Uterus (tissue), 2 donors: ENCODE measurements around the gene ZNF106.

Source experiments
- POLR2A ChIP-seq, 2 donors: fragments of 450-650 bp; IDR thresholded peaks; one replicate each; pipeline ENCODE4 v1.6.1; 2016; ENCODE audit warnings: antibody characterized with exemption in 2 of 2, mild to moderate bottlenecking in 1 of 2, moderate library complexity in 1 of 2
- TF ChIP-seq, protein P1 (sequence below), 4 experiments: fragments of 200-600 bp in 2 of 4; fragments of 450-650 bp in 2 of 4; sonication (generic) in 2 of 4; IDR thresholded peaks; one replicate each; pipeline ENCODE4 v1.5.1; 2016 to 2019; ENCODE audit warnings: antibody characterized with exemption in 4 of 4, mild to moderate bottlenecking in 2 of 4, moderate library complexity in 1 of 4

DNA sequence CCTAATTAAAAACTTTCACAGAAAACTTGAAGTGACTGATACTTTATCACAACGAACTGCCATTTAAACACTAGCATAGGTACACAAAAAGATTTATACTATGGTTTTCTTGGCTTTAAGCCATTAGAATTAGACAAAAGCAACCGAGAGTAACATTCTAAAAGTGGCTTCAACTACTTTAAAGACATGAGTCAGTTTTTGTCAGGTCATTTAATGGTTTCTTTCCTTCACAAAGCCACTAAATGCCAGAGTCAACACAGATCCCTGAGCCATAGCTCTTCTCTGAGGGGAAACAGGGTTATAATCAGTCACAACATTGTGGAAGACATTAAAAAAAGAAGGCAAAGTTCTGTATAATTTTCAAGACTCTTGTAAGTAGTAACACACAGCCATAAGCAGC is 77.0 kb downstream of the ZNF106 start:
- TF ChIP-seq, protein P1, sequence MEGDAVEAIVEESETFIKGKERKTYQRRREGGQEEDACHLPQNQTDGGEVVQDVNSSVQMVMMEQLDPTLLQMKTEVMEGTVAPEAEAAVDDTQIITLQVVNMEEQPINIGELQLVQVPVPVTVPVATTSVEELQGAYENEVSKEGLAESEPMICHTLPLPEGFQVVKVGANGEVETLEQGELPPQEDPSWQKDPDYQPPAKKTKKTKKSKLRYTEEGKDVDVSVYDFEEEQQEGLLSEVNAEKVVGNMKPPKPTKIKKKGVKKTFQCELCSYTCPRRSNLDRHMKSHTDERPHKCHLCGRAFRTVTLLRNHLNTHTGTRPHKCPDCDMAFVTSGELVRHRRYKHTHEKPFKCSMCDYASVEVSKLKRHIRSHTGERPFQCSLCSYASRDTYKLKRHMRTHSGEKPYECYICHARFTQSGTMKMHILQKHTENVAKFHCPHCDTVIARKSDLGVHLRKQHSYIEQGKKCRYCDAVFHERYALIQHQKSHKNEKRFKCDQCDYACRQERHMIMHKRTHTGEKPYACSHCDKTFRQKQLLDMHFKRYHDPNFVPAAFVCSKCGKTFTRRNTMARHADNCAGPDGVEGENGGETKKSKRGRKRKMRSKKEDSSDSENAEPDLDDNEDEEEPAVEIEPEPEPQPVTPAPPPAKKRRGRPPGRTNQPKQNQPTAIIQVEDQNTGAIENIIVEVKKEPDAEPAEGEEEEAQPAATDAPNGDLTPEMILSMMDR (IDR thresholded peaks at IDR 0.05): no peak
- no peak for TF ChIP-seq POLR2A (IDR thresholded peaks at IDR 0.05)
